WTC11 (cell line): ENCODE results near the gene CD9. TPM values are rescaled to one million over a fixed set of nuclear protein-coding genes. Genes with fewer than 3 reads are reported as not detected.
A peak's percentile ranks its signal among the peaks of the same experiment; 100 is the strongest.

Source experiments
- ATAC-seq: fragments of 200-7000 bp; cut with Tn5 transposase; 2 replicates; pipeline ENCODE4 v1.10.0; 2021; ENCODE audit warnings: mild to moderate bottlenecking, moderate library complexity
- CTCF ChIA-PET: fragments of 300-600 bp; sonication (Branson Sonifier 250); formaldehyde crosslinking; loops from one replicate; lab custom pipeline; 2021; ENCODE audit warnings: antibody characterized with exemption; lab: Charles Lee
- POLR2A ChIA-PET: fragments of 350-600 bp; sonication (Branson Sonifier 250); formaldehyde crosslinking; loops from one replicate; lab custom pipeline; 2021; ENCODE audit warnings: antibody characterized with exemption; lab: Charles Lee
- DNase-seq: peaks from one replicate; pipeline ENCODE4 v3.0.0; 2021; ENCODE audit warnings: low spot score
- H3K27ac Mint-ChIP-seq: 2 replicates; pipeline ENCODE4 v1.8.0; 2021; ENCODE audit warnings: mixed read lengths
- H3K27me3 Mint-ChIP-seq: 2 replicates; pipeline ENCODE4 v1.8.0; 2021; ENCODE audit warnings: low read depth, mild to moderate bottlenecking, moderate library complexity, mixed read lengths
- H3K36me3 Mint-ChIP-seq: 2 replicates; pipeline ENCODE4 v1.8.0; 2021; ENCODE audit warnings: mixed read lengths
- H3K4me1 Mint-ChIP-seq: 2 replicates; pipeline ENCODE4 v1.8.0; 2022; ENCODE audit warnings: mixed read lengths
- H3K4me3 Mint-ChIP-seq: 2 replicates; pipeline ENCODE4 v1.8.0; 2021; ENCODE audit warnings: mild to moderate bottlenecking, moderate library complexity, mixed read lengths
- H3K9me3 Mint-ChIP-seq: 2 replicates; pipeline ENCODE4 v1.8.0; 2021; ENCODE audit warnings: mixed read lengths
- CBFB ChIP-seq: sonication (generic); formaldehyde crosslinking; IDR thresholded peaks from 2 replicates; pipeline ENCODE4 v1.8.1; 2022; ENCODE audit warnings: mild to moderate bottlenecking, low read depth, missing genetic modification reagents
- ETV6 ChIP-seq: sonication (generic); formaldehyde crosslinking; IDR thresholded peaks from 2 replicates; pipeline ENCODE4 v1.8.1; 2022; ENCODE audit warnings: mild to moderate bottlenecking, missing genetic modification reagents
- FOXP1 ChIP-seq: sonication (generic); formaldehyde crosslinking; IDR thresholded peaks from 2 replicates; pipeline ENCODE4 v1.8.0; 2022; ENCODE audit warnings: missing genetic modification reagents, mild to moderate bottlenecking, moderate library complexity, borderline replicate concordance
- GTF2I ChIP-seq: fragments of 250-450 bp; sonication (Bioruptor Pico); conservative IDR thresholded peaks from 2 replicates; pipeline ENCODE4 v1.4.0; 2021; ENCODE audit warnings: mild to moderate bottlenecking
- NFE2L1 ChIP-seq: sonication (generic); formaldehyde crosslinking; IDR thresholded peaks from 2 replicates; pipeline ENCODE4 v1.8.1; 2023; ENCODE audit warnings: missing genetic modification reagents
- NR2C2 ChIP-seq: sonication (generic); formaldehyde crosslinking; IDR thresholded peaks from 2 replicates; pipeline ENCODE4 v1.8.0; 2022; ENCODE audit warnings: mild to moderate bottlenecking, missing genetic modification reagents
- PRRX2 ChIP-seq: fragments of 250-450 bp; sonication (Bioruptor Pico); IDR thresholded peaks from 2 replicates; pipeline ENCODE4 v1.8.0; 2021; ENCODE audit warnings: mild to moderate bottlenecking
- RELA ChIP-seq: sonication (generic); formaldehyde crosslinking; IDR thresholded peaks from 2 replicates; pipeline ENCODE4 v1.8.1; 2022; ENCODE audit warnings: missing genetic modification reagents, mild to moderate bottlenecking, borderline replicate concordance
- RORB ChIP-seq: fragments of 250-450 bp; sonication (Bioruptor Pico); IDR thresholded peaks from 2 replicates; pipeline ENCODE4 v1.9.0; 2021; ENCODE audit warnings: mild to moderate bottlenecking
- SMAD3 ChIP-seq: sonication (generic); formaldehyde crosslinking; IDR thresholded peaks from 2 replicates; pipeline ENCODE4 v1.8.0; 2022; ENCODE audit warnings: missing genetic modification reagents, mild to moderate bottlenecking, borderline replicate concordance
- TCF7 ChIP-seq: sonication (generic); formaldehyde crosslinking; IDR thresholded peaks from 2 replicates; pipeline ENCODE4 v1.8.0; 2022; ENCODE audit warnings: mild to moderate bottlenecking, low read depth, missing genetic modification reagents, moderate library complexity
- TEAD1 ChIP-seq: sonication (generic); formaldehyde crosslinking; IDR thresholded peaks from 2 replicates; pipeline ENCODE4 v1.8.0; 2022; ENCODE audit warnings: mild to moderate bottlenecking, missing genetic modification reagents
- ZNF232 ChIP-seq: sonication (generic); formaldehyde crosslinking; IDR thresholded peaks from 2 replicates; pipeline ENCODE4 v1.8.0; 2022; ENCODE audit warnings: mild to moderate bottlenecking, missing genetic modification reagents
- ZNF416 ChIP-seq: fragments of 250-450 bp; sonication (Bioruptor Pico); IDR thresholded peaks from 2 replicates; pipeline ENCODE4 v1.9.0; 2021; ENCODE audit warnings: mild to moderate bottlenecking, inconsistent platforms
- ZNF423 ChIP-seq: fragments of 250-450 bp; sonication (Bioruptor Pico); IDR thresholded peaks from 2 replicates; pipeline ENCODE4 v2.1.2; 2022; ENCODE audit warnings: mild to moderate bottlenecking, moderate library complexity
- ZNF671 ChIP-seq: fragments of 250-450 bp; sonication (Bioruptor Pico); IDR thresholded peaks from 2 replicates; pipeline ENCODE4 v1.8.0; 2021; ENCODE audit warnings: mild to moderate bottlenecking
- total RNA-seq: library from RNA; stranded (reverse); gene quantifications from 3 replicates; pipeline ENCODE4 v1.2.3, GENCODE V29; 2021
- TF ChIP-seq, protein P1 (sequence below): fragments of 250-450 bp; sonication (Bioruptor Pico); IDR thresholded peaks from 2 replicates; pipeline ENCODE4 v1.9.0; 2021; ENCODE audit warnings: mild to moderate bottlenecking
- TF ChIP-seq, protein P2 (sequence below): fragments of 250-450 bp; sonication (Bioruptor Pico); IDR thresholded peaks from 2 replicates; pipeline ENCODE4 v1.8.0; 2021; ENCODE audit warnings: mild to moderate bottlenecking
- TF ChIP-seq, protein P3 (sequence below): sonication (generic); formaldehyde crosslinking; IDR thresholded peaks from 2 replicates; pipeline ENCODE4 v1.8.0; 2022; ENCODE audit warnings: mild to moderate bottlenecking, missing genetic modification reagents
- TF ChIP-seq, protein P4 (sequence below): sonication (generic); formaldehyde crosslinking; IDR thresholded peaks from 2 replicates; pipeline ENCODE4 v1.8.1; 2023; ENCODE audit warnings: mild to moderate bottlenecking, missing genetic modification reagents, moderate library complexity
- TF ChIP-seq, protein P5 (sequence below): fragments of 250-450 bp; sonication (Bioruptor Pico); conservative IDR thresholded peaks from 2 replicates; pipeline ENCODE4 v1.9.0; 2021; ENCODE audit warnings: mild to moderate bottlenecking
- TF ChIP-seq, protein P6 (sequence below): sonication (generic); formaldehyde crosslinking; IDR thresholded peaks from 2 replicates; pipeline ENCODE4 v1.8.0; 2022; ENCODE audit warnings: mild to moderate bottlenecking, missing genetic modification reagents
- TF ChIP-seq, protein P7 (sequence below): fragments of 250-450 bp; sonication (Bioruptor Pico); IDR thresholded peaks from 2 replicates; pipeline ENCODE4 v1.9.0; 2021; ENCODE audit warnings: moderate library complexity, mild to moderate bottlenecking, inconsistent platforms, borderline replicate concordance
- TF ChIP-seq, protein P8 (sequence below): sonication (generic); formaldehyde crosslinking; IDR thresholded peaks from 2 replicates; pipeline ENCODE4 v1.8.1; 2022; ENCODE audit warnings: mild to moderate bottlenecking, missing genetic modification reagents, moderate library complexity, borderline replicate concordance

Gene CD9
- total RNA-seq, 1 experiment from 2014 or later, result 260 TPM

DNA sequence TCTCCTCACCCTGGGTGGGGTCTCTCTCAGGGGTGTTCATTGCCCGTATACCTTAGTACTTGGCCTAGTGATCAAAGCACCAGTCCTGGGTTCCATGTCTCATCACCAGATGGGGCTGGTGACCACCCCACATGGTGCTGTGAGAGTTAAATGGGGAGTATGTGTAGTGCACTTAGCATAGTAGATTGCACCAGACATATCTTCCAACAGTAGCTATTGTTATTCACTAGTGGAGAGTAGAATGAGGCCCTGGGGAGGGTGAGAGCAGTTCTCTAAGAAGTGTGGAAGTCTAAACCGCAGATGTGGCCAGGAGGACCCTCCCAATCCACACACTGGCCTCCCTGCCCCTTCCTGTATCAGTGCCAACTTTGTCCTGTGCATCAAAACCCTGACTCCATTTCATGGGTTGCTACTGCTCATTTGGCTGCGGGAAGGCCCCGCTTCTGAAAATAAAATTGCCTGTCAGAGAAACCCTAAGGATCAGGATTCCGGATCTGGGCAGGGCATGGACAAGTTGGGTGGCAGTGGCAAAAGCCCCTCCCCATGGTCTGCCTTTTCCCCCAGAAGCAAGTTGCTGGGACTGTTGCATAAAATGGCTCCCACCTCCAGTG is 4.4 kb downstream of the CD9 start (continued):
- TF ChIP-seq, protein P1, sequence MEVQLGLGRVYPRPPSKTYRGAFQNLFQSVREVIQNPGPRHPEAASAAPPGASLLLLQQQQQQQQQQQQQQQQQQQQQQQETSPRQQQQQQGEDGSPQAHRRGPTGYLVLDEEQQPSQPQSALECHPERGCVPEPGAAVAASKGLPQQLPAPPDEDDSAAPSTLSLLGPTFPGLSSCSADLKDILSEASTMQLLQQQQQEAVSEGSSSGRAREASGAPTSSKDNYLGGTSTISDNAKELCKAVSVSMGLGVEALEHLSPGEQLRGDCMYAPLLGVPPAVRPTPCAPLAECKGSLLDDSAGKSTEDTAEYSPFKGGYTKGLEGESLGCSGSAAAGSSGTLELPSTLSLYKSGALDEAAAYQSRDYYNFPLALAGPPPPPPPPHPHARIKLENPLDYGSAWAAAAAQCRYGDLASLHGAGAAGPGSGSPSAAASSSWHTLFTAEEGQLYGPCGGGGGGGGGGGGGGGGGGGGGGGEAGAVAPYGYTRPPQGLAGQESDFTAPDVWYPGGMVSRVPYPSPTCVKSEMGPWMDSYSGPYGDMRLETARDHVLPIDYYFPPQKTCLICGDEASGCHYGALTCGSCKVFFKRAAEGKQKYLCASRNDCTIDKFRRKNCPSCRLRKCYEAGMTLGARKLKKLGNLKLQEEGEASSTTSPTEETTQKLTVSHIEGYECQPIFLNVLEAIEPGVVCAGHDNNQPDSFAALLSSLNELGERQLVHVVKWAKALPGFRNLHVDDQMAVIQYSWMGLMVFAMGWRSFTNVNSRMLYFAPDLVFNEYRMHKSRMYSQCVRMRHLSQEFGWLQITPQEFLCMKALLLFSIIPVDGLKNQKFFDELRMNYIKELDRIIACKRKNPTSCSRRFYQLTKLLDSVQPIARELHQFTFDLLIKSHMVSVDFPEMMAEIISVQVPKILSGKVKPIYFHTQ (CRISPR knock-in tag), result no peak
- TF ChIP-seq PRRX2 (CRISPR knock-in tag) (no peak), TEAD1 (CRISPR knock-in tag) (no peak)
- TF ChIP-seq, all 79 proteins: peak for 3

DNA sequence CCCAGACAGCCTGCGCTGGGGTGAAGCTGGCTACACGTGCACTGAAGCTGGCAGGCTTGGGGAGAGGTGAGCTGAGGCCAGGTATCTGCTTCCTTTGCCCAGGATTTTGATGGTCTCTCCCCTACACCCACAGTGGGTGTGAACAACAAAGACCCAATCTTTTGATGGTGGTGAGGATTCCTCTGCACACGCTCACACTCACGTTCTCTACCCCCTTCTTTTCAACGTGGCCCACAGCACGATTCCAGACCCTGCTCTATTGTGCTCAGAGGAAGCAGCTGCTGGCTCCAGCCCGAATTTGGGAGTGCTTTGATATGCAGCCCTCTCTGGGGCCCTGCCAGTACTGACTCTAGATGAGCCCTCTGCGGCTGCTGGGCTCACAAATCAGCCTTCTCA is 4.9 kb downstream of the CD9 start:
- ATAC-seq (peak; percentile 88), DNase-seq (peak; percentile 75)
- Mint-ChIP-seq H3K4me1 (peaks cover 87% of the 10 kb centered on the region), H3K27ac (peak overlapping the region; percentile 98), H3K4me3 (peak overlapping the region; percentile 33), H3K27me3 (no peaks in the 10 kb centered on the region), H3K9me3 (no peaks in the 10 kb centered on the region), H3K36me3 (peaks cover 39% of the 10 kb centered on the region)
- CTCF ChIA-PET, result interaction anchor here (0.8 to 16.4 kb wide), 9 partner anchors 8 to 167 kb away, joined by 3 to 431 read pairs (median 6); no protein-coding TSS in a partner anchor
- POLR2A ChIA-PET, result interaction anchor here (0.8 to 2.3 kb wide), 2 partner anchors 10 to 19 kb away, joined by 4 to 25 read pairs; no protein-coding TSS in a partner anchor
- TF ChIP-seq NFE2L1 (CRISPR knock-in tag) (no peak), NR2C2 (no peak), TCF7 (no peak), GTF2I (no peak), RORB (no peak), ZNF671 (CRISPR knock-in tag) (no peak), FOXP1 (CRISPR knock-in tag) (0 out of 2 replicates have a peak, but pooled peaks have one; percentile 31), ETV6 (CRISPR knock-in tag) (no peak), CBFB (0 out of 2 replicates have a peak, but pooled peaks have one; percentile 55), ZNF232 (CRISPR knock-in tag) (no peak), RELA (CRISPR knock-in tag) (no peak), SMAD3 (CRISPR knock-in tag) (no peak), ZNF423 (no peak), ZNF416 (CRISPR knock-in tag) (no peak)
- TF ChIP-seq, protein P2, sequence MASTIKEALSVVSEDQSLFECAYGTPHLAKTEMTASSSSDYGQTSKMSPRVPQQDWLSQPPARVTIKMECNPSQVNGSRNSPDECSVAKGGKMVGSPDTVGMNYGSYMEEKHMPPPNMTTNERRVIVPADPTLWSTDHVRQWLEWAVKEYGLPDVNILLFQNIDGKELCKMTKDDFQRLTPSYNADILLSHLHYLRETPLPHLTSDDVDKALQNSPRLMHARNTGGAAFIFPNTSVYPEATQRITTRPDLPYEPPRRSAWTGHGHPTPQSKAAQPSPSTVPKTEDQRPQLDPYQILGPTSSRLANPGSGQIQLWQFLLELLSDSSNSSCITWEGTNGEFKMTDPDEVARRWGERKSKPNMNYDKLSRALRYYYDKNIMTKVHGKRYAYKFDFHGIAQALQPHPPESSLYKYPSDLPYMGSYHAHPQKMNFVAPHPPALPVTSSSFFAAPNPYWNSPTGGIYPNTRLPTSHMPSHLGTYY (CRISPR knock-in tag), result no peak
- TF ChIP-seq, protein P3, sequence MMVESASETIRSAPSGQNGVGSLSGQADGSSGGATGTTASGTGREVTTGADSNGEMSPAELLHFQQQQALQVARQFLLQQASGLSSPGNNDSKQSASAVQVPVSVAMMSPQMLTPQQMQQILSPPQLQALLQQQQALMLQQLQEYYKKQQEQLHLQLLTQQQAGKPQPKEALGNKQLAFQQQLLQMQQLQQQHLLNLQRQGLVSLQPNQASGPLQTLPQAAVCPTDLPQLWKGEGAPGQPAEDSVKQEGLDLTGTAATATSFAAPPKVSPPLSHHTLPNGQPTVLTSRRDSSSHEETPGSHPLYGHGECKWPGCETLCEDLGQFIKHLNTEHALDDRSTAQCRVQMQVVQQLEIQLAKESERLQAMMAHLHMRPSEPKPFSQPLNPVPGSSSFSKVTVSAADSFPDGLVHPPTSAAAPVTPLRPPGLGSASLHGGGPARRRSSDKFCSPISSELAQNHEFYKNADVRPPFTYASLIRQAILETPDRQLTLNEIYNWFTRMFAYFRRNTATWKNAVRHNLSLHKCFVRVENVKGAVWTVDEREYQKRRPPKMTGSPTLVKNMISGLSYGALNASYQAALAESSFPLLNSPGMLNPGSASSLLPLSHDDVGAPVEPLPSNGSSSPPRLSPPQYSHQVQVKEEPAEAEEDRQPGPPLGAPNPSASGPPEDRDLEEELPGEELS (CRISPR knock-in tag), result 0 out of 2 replicates have a peak, but pooled peaks have one; percentile 20
- TF ChIP-seq, protein P4, sequence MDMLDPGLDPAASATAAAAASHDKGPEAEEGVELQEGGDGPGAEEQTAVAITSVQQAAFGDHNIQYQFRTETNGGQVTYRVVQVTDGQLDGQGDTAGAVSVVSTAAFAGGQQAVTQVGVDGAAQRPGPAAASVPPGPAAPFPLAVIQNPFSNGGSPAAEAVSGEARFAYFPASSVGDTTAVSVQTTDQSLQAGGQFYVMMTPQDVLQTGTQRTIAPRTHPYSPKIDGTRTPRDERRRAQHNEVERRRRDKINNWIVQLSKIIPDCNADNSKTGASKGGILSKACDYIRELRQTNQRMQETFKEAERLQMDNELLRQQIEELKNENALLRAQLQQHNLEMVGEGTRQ, result peak; percentile 31; the same call in 1 of the 2 replicates
- TF ChIP-seq, protein P5, sequence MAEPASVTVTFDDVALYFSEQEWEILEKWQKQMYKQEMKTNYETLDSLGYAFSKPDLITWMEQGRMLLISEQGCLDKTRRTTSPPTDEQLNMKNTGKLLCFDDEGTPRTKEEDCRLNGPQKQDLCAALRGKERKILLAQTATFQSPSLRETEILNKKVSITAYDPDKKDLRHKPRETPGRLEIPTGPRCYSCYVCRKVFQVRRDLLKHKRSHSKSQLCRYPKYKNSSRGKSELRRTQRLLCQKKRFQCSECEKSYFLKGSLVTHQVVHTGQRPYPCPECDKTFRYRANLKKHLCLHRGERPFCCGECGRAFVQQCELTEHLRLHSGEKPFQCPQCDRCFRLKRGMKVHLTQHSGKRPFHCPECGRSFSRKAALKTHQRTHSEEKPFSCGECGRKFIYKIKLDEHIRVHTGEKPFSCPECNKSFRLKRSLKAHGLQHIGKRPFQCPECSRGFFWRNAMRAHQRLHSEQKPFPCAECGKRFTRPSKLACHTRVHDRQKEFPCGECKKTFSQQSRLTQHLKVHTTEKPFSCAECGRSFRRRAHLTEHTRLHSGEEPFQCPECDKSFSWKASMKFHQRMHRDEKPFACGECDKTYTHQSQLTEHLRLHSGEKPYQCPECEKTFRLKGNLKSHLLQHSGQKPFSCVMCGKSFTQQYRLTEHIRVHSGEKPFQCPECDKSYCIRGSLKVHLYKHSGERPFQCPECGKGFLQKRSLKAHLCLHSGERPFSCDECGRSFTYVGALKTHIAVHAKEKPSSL, result no peak
- TF ChIP-seq, protein P6, sequence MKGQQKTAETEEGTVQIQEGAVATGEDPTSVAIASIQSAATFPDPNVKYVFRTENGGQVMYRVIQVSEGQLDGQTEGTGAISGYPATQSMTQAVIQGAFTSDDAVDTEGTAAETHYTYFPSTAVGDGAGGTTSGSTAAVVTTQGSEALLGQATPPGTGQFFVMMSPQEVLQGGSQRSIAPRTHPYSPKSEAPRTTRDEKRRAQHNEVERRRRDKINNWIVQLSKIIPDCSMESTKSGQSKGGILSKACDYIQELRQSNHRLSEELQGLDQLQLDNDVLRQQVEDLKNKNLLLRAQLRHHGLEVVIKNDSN, result no peak
- TF ChIP-seq, protein P7, sequence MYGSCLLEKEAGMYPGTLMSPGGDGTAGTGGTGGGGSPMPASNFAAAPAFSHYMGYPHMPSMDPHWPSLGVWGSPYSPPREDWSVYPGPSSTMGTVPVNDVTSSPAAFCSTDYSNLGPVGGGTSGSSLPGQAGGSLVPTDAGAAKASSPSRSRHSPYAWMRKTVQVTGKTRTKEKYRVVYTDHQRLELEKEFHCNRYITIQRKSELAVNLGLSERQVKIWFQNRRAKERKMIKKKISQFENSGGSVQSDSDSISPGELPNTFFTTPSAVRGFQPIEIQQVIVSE (CRISPR knock-in tag), result no peak
- TF ChIP-seq, protein P8, sequence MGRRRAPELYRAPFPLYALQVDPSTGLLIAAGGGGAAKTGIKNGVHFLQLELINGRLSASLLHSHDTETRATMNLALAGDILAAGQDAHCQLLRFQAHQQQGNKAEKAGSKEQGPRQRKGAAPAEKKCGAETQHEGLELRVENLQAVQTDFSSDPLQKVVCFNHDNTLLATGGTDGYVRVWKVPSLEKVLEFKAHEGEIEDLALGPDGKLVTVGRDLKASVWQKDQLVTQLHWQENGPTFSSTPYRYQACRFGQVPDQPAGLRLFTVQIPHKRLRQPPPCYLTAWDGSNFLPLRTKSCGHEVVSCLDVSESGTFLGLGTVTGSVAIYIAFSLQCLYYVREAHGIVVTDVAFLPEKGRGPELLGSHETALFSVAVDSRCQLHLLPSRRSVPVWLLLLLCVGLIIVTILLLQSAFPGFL, result no peak
